Measurements from ENCODE around the gene LIMCH1. TPM values are rescaled to one million over a fixed set of nuclear protein-coding genes. Genes with fewer than 3 reads are reported as not detected.
"Not testable (repeated sequence)": the region's sequence is repeated elsewhere in the genome, so short reads cannot be mapped to it uniquely, and the experiment has no call there.

LIMCH1 gene
- total RNA-seq, 1 donor from 2014 or later = not detected

- H3K27ac Mint-ChIP-seq = no peak overlapping the region
- ChIA-PET POLR2A (no interaction called here), CTCF (no interaction called here)
- H3K4me1 Mint-ChIP-seq = no peaks in the 10 kb centered on the region
- peaks cover 16% of the 10 kb centered on the region for H3K27me3 Mint-ChIP-seq
- DNase-seq = no peak
- H3K9me3 Mint-ChIP-seq = no peaks in the 10 kb centered on the region
- intact Hi-C loops (cut with micrococcal nuclease) = no loop called here
- H3K36me3 Mint-ChIP-seq (ENCODE audit: low read depth) = no peaks in the 10 kb centered on the region
- ATAC-seq (ENCODE audit: low read depth) = no peak
- TF ChIP-seq CTCF (IDR thresholded peaks at IDR 0.05) = no peak
- no peak overlapping the region for H3K4me3 Mint-ChIP-seq
These were observed 196.4 kb downstream of the LIMCH1 start for GRCh38 chr4:41734371-41734770.

GRCh38 chr4:41737491-41737890, 199.5 kb downstream of the LIMCH1 start:
- H3K4me1 Mint-ChIP-seq; H3K36me3 Mint-ChIP-seq (ENCODE audit: low read depth); H3K9me3 Mint-ChIP-seq; H3K27ac Mint-ChIP-seq; POLR2A ChIA-PET; intact Hi-C loops (cut with micrococcal nuclease); ATAC-seq (ENCODE audit: low read depth); H3K4me3 Mint-ChIP-seq; CTCF ChIA-PET; DNase-seq: not testable (repeated sequence)
- peaks cover 18% of the 10 kb centered on the region for H3K27me3 Mint-ChIP-seq

- POLR2A ChIA-PET = no interaction called here
- Mint-ChIP-seq H3K36me3 (ENCODE audit: low read depth) (no peaks in the 10 kb centered on the region), H3K4me3 (no peak overlapping the region), H3K27me3 (peaks cover 32% of the 10 kb centered on the region), H3K27ac (no peak overlapping the region), H3K9me3 (peaks cover 2% of the 10 kb centered on the region), H3K4me1 (no peaks in the 10 kb centered on the region)
- no peak for TF ChIP-seq CTCF (IDR thresholded peaks at IDR 0.05)
- no peak for DNase-seq
- no peak for ATAC-seq (ENCODE audit: low read depth)
- intact Hi-C loops (cut with micrococcal nuclease) = no loop called here
- CTCF ChIA-PET = no interaction called here
These were observed 203.4 kb downstream of the LIMCH1 start for GRCh38 chr4:41741354-41741753.

GRCh38 chr4:41744572-41745291, 206.8 kb downstream of the LIMCH1 start:
- peaks cover 53% of the 10 kb centered on the region for H3K27me3 Mint-ChIP-seq

GRCh38 chr4:41745292-41746024, 207.5 kb downstream of the LIMCH1 start:
- intact Hi-C loops (cut with micrococcal nuclease) = no loop called here
- Mint-ChIP-seq H3K36me3 (ENCODE audit: low read depth) (no peaks in the 10 kb centered on the region), H3K9me3 (peaks cover 2% of the 10 kb centered on the region), H3K4me3 (no peak overlapping the region), H3K27ac (no peak overlapping the region), H3K4me1 (no peaks in the 10 kb centered on the region), H3K27me3 (peaks cover 58% of the 10 kb centered on the region)
- POLR2A ChIA-PET = no interaction called here
- ATAC-seq (ENCODE audit: low read depth) = no peak
- DNase-seq = no peak
- no peak for TF ChIP-seq CTCF (IDR thresholded peaks at IDR 0.05)
- CTCF ChIA-PET = no interaction called here

More at GRCh38 chr4:41744572-41745291, 206.8 kb downstream of the LIMCH1 start:
- Mint-ChIP-seq H3K4me3 (no peak overlapping the region), H3K36me3 (ENCODE audit: low read depth) (no peaks in the 10 kb centered on the region), H3K27ac (no peak overlapping the region), H3K4me1 (no peaks in the 10 kb centered on the region), H3K9me3 (peaks cover 2% of the 10 kb centered on the region)
- intact Hi-C loops (cut with micrococcal nuclease) = no loop called here
- ATAC-seq (ENCODE audit: low read depth) (no peak), DNase-seq (no peak)
- POLR2A ChIA-PET = no interaction called here
- no peak for TF ChIP-seq CTCF (IDR thresholded peaks at IDR 0.05)
- CTCF ChIA-PET = no interaction called here
